Psoas muscle (tissue), 8 donors: ENCODE results near the gene UBE3B. TPM values are rescaled to one million over a fixed set of nuclear protein-coding genes. Genes with fewer than 3 reads are reported as not detected.

Source experiments
- ATAC-seq, 4 donors: fragments of 200-7000 bp; cut with Tn5 transposase; one replicate each; pipeline ENCODE4 v1.9.1; 2020; ENCODE audit warnings: moderate library complexity in 3 of 4, mild to moderate bottlenecking in 2 of 4
- DNase-seq, 2 donors: peaks; one replicate each; pipeline ENCODE4 v3.0.0-alpha.2; 2020
- H3K27ac ChIP-seq: fragments of 200-600 bp; one replicate; pipeline ENCODE4 v1.8.0; 2022
- H3K27me3 ChIP-seq, 3 donors: fragments of 200-600 bp in 1 of 3; one replicate each; pipeline versions ENCODE4 v1.6.1 to v1.8.0; 2013 to 2022; ENCODE audit warnings: low read length in 2 of 3, mild to moderate bottlenecking in 2 of 3, moderate library complexity in 1 of 3; ENCODE audit not compliant: insufficient read depth in 3 of 3
- H3K36me3 ChIP-seq, 2 donors: fragments of 200-600 bp in 1 of 2; one replicate each; pipeline versions ENCODE4 v1.6.1 to v1.8.0; 2013 to 2022; ENCODE audit warnings: low read depth in 1 of 2, mild to moderate bottlenecking in 1 of 2, moderate library complexity in 1 of 2; ENCODE audit not compliant: insufficient read depth in 1 of 2
- H3K4me1 ChIP-seq: fragments of 200-600 bp; one replicate; pipeline ENCODE4 v1.8.0; 2022
- H3K4me3 ChIP-seq: fragments of 200-600 bp; one replicate; pipeline ENCODE4 v1.8.0; 2022; ENCODE audit warnings: mild to moderate bottlenecking
- H3K9me3 ChIP-seq: fragments of 200-600 bp; one replicate; pipeline ENCODE4 v1.8.0; 2022
- WGBS, 3 donors: extraction: QIAGEN DNeasy Blood & Tissue Kit; methylation state at CpG; one replicate each; pipeline versions ENCODE4 v1.1.6 to v1.1.7; 2013; 5-methylcytosine and 5-hydroxymethylcytosine counted together
- intact Hi-C, 2 donors: fragments of 100-400 bp; cut with DNase I; formaldehyde crosslinking; loops; one replicate each; pipeline versions ENCODE4 v1.11.0 to v1.14.2; 2022
- polyA plus RNA-seq, 3 donors: library from polyadenylated mRNA; stranded (reverse); fragments of 200-250 nt; gene quantifications; one replicate each; pipeline ENCODE4 v1.2.3, GENCODE V29; 2013
- total RNA-seq, 4 donors: library from RNA; stranded (reverse); fragmentation: NEBNext Ultra II Directional in 2 of 4; extraction: Animal tissue kit (Norgen Biotek cat#: 25700) in 2 of 4; gene quantifications; one replicate each; pipeline versions ENCODE4 v1.2.1 to v1.2.4, GENCODE V29; 2021 to 2023
- TF ChIP-seq, protein P1 (sequence below): fragments of 200-600 bp; IDR thresholded peaks from one replicate; pipeline ENCODE4 v1.8.0; 2022; ENCODE audit warnings: antibody characterized with exemption
- donor health status: healthy with polysubstance abuse.
- donor health status: DM: no; HTN: no; CAD: no; lungs with moderate emphysema.
- donor health status: Bipolar disorder and iron deficiency.
- donor health status: healthy.
- donor health status: DM: yes; HTN: yes; CAD: no.
- donor health status: DM: no; HTN: no; CAD: no.
- donor health status: DM: no; HTN: no; CAD: no.
- donor health status: DM: yes; HTN: yes; CAD: no.

Gene UBE3B
- total and polyA plus RNA-seq, 7 donors = 13.5 to 50.8 (median 42.6) TPM

GRCh38 chr12:109451400-109451799, 26.0 kb upstream of the UBE3B start:
- H3K4me3 ChIP-seq = no peak overlapping the region
- TF ChIP-seq, protein P1, sequence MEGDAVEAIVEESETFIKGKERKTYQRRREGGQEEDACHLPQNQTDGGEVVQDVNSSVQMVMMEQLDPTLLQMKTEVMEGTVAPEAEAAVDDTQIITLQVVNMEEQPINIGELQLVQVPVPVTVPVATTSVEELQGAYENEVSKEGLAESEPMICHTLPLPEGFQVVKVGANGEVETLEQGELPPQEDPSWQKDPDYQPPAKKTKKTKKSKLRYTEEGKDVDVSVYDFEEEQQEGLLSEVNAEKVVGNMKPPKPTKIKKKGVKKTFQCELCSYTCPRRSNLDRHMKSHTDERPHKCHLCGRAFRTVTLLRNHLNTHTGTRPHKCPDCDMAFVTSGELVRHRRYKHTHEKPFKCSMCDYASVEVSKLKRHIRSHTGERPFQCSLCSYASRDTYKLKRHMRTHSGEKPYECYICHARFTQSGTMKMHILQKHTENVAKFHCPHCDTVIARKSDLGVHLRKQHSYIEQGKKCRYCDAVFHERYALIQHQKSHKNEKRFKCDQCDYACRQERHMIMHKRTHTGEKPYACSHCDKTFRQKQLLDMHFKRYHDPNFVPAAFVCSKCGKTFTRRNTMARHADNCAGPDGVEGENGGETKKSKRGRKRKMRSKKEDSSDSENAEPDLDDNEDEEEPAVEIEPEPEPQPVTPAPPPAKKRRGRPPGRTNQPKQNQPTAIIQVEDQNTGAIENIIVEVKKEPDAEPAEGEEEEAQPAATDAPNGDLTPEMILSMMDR = no peak
- intact Hi-C loops = no loop called here
- ATAC-seq = no peak
- DNase-seq = no peak
- no peak overlapping the region for H3K27ac ChIP-seq
- H3K36me3 ChIP-seq = peaks cover 11 to 91% of the 10 kb centered on the region in 2 donors
- no peaks in the 10 kb centered on the region for H3K4me1 ChIP-seq
- no peaks in the 10 kb centered on the region for H3K9me3 ChIP-seq
- WGBS, 3 donors = 91 to 96% (median 94%) methylated on average over 22 to 23 of the region's 23 CpGs
- H3K27me3 ChIP-seq = no peaks in the 10 kb centered on the region

DNA sequence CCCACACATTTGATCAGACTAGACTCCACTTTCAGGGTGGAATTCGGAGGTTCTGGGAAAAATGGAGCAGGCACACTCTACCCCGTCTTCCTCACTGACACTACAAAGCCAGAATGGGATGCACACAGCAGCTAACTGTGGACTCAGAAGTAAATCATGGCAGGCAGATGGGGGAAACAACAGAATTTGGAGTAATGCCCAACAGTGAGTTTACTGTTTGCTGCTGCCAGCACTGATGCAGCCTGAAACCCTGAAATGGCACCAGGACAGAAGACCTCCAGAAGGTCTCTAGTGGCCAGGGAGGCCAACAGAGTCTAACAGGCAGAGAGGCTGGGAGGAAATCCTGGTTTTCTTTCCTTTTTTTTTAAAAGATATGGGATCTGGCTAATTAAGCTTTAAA, 24.9 kb upstream of the UBE3B start:
- peaks cover 11 to 91% of the 10 kb centered on the region in 2 donors for H3K36me3 ChIP-seq
- TF ChIP-seq, protein P1 = no peak
- ATAC-seq (no peak), DNase-seq (no peak)
- WGBS, 3 donors = 72 to 86% (median 79%) methylated on average over 2 of the region's 2 CpGs
- H3K4me1 ChIP-seq = no peaks in the 10 kb centered on the region
- intact Hi-C loops = no loop called here
- no peaks in the 10 kb centered on the region for H3K27me3 ChIP-seq
- H3K4me3 ChIP-seq = no peak overlapping the region
- H3K9me3 ChIP-seq = no peaks in the 10 kb centered on the region
- no peak overlapping the region for H3K27ac ChIP-seq

DNA sequence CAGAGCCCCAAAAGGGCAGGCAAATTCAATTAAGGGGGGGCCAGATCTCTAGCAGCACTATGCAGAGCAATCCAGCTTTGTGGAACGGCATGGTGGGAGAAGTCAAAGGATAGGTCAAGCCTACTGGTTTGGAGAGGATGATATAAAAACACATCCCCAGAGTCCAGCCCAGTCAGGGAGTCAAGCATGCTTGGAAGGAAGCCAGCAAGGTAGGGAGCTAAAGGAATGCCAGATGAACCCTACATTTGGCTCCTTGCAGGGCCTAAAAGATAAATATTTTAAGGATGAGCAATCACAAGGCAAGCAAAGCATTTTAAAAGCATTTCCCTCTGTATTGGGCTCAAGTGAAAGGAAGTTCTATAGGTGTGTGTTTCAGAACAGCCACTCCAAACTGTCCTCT, 21.7 kb upstream of the UBE3B start:
- Histone ChIP-seq H3K9me3 (no peaks in the 10 kb centered on the region), H3K27ac (no peak overlapping the region), H3K36me3 (peaks cover 9 to 97% of the 10 kb centered on the region in 2 donors), H3K27me3 (no peaks in the 10 kb centered on the region), H3K4me3 (no peak overlapping the region), H3K4me1 (peaks cover 4% of the 10 kb centered on the region)
- no peak for DNase-seq
- ATAC-seq = no peak
- WGBS, 3 donors = 89 to 100% (median 100%) methylated on average over 1 of the region's 1 CpG
- TF ChIP-seq, protein P1 = no peak
- intact Hi-C loops = no loop called here

DNA sequence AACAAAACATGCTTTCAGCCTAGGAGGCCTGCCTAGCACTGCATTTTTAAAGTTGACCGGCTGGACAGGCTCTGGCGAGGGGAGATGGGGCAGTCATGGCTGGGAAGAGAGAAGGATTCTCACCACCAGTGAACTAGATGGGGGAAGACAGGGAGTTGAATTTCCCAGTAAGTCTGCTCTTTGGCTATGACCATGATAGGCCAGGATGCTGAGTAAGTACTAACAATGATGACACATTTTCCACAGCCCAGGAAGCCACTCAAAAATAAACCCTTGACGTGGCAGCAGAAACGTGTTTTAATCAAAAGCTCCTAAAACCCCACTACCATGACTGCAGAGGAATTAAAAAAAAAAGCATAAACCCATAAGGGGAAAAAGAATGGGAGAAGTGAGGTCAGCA, 19.3 kb upstream of the UBE3B start:
- Histone ChIP-seq H3K27ac (peak overlapping the region; percentile 6), H3K27me3 (no peaks in the 10 kb centered on the region), H3K36me3 (peaks cover 3 to 73% of the 10 kb centered on the region in 2 donors), H3K4me1 (peaks cover 28% of the 10 kb centered on the region), H3K9me3 (no peaks in the 10 kb centered on the region), H3K4me3 (no peak overlapping the region)
- TF ChIP-seq, protein P1 = no peak
- ATAC-seq = no peak
- intact Hi-C loops = loop anchor here in 1 of 2 donors (2.0 kb wide), 1 partner anchor 25 kb away; no protein-coding TSS in a partner anchor
- WGBS, 3 donors = 68 to 76% (median 73%) methylated on average over 4 of the region's 4 CpGs
- no peak for DNase-seq

- intact Hi-C loops = loop anchor here in 1 of 2 donors (2.0 kb wide), 1 partner anchor 26 kb away; no protein-coding TSS in a partner anchor
- TF ChIP-seq, protein P1 = no peak
- Histone ChIP-seq H3K4me3 (no peak overlapping the region), H3K36me3 (peaks cover 3 to 66% of the 10 kb centered on the region in 2 donors), H3K9me3 (no peaks in the 10 kb centered on the region), H3K27ac (no peak overlapping the region), H3K27me3 (no peaks in the 10 kb centered on the region), H3K4me1 (peaks cover 35% of the 10 kb centered on the region)
- 74 to 83% (median 78%) methylated on average over 6 of the region's 6 CpGs for WGBS, 3 donors
- DNase-seq (no peak), ATAC-seq (no peak)
Measured at GRCh38 chr12:109458771-109459208, 18.6 kb upstream of the UBE3B start.
